ENCODE results near the gene BTBD6. TPM values are rescaled to one million over a fixed set of nuclear protein-coding genes. Genes with fewer than 3 reads are reported as not detected.
"Not testable (repeated sequence)": the region's sequence is repeated elsewhere in the genome, so short reads cannot be mapped to it uniquely, and the experiment has no call there.

Gene BTBD6
- total RNA-seq, 1 donor from 2014 or later, result 36.3 TPM

- no peak for DNase-seq (ENCODE audit: low spot score)
Measured at GRCh38 chr14:105294142-105294597, 45.8 kb downstream of the BTBD6 start.

- DNase-seq (ENCODE audit: low spot score), result not testable (repeated sequence)
Measured at GRCh38 chr14:105297311-105297710, 49.0 kb downstream of the BTBD6 start.

- DNase-seq (ENCODE audit: low spot score), result no peak
Measured at GRCh38 chr14:105299654-105300541, 51.6 kb downstream of the BTBD6 start.

Other genes starting within 250 kb of the BTBD6 start
- gene CDCA4, start 227.4 kb upstream of the BTBD6 start, total RNA-seq, result 8.1 TPM
- 1.5 TPM for gene GPR132, start 183.1 kb upstream of the BTBD6 start, total RNA-seq
- 42.2 TPM for gene JAG2, start 79.8 kb upstream of the BTBD6 start, total RNA-seq
- 42.4 TPM for gene NUDT14, start 67.2 kb upstream of the BTBD6 start, total RNA-seq
- gene BRF1, start 52.5 kb downstream of the BTBD6 start, total RNA-seq, result 48.7 TPM
- 101 TPM for gene PACS2, start 66.2 kb downstream of the BTBD6 start, total RNA-seq
- gene TEX22, start 150.0 kb downstream of the BTBD6 start, total RNA-seq, result 6.2 TPM
- gene MTA1, start 171.3 kb downstream of the BTBD6 start, total RNA-seq, result 169 TPM
- gene CRIP2, start 226.3 kb downstream of the BTBD6 start, total RNA-seq, result 186 TPM
- gene CRIP1, start 238.4 kb downstream of the BTBD6 start, total RNA-seq, result 127 TPM
- gene TEDC1, start 242.7 kb downstream of the BTBD6 start, total RNA-seq, result 9.7 TPM

Measured in ureter (tissue), 1 donor.